Calu3 (cell line): Measurements from ENCODE around the gene LZTS2. TPM values are rescaled to one million over a fixed set of nuclear protein-coding genes. Genes with fewer than 3 reads are reported as not detected.

Experiments
- BruUV-seq: library from RNA; stranded (reverse); fragments of 400-500 nt; replicated peaks from 2 replicates; lab custom pipeline; 2021; lab: Mats Ljungman, UMichigan
- CTCF ChIA-PET: fragments of 300-600 bp; sonication (Branson Sonifier 250); formaldehyde crosslinking; loops from one replicate; lab custom pipeline; 2022; ENCODE audit warnings: antibody characterized with exemption; lab: Charles Lee
- DNase-seq: peaks from one replicate; pipeline ENCODE4 v3.0.0; 2022
- H3K27ac Mint-ChIP-seq: one replicate; pipeline ENCODE4 v1.8.0; 2022; ENCODE audit warnings: mixed read lengths; ENCODE audit not compliant: unreplicated experiment
- H3K27me3 Mint-ChIP-seq: one replicate; pipeline ENCODE4 v1.8.0; 2022; ENCODE audit warnings: mixed read lengths; ENCODE audit not compliant: unreplicated experiment
- H3K36me3 Mint-ChIP-seq: one replicate; pipeline ENCODE4 v1.8.0; 2022; ENCODE audit warnings: mild to moderate bottlenecking, moderate library complexity, mixed read lengths; ENCODE audit not compliant: insufficient read depth, unreplicated experiment
- H3K4me1 Mint-ChIP-seq: one replicate; pipeline ENCODE4 v1.8.0; 2022; ENCODE audit warnings: mild to moderate bottlenecking, low read depth, mixed read lengths; ENCODE audit not compliant: unreplicated experiment
- H3K4me3 Mint-ChIP-seq: one replicate; pipeline ENCODE4 v1.8.0; 2022; ENCODE audit warnings: mild to moderate bottlenecking, low read depth, moderate library complexity, mixed read lengths; ENCODE audit not compliant: unreplicated experiment
- H3K9me3 Mint-ChIP-seq: one replicate; pipeline ENCODE4 v1.8.0; 2022; ENCODE audit warnings: low read depth, mixed read lengths; ENCODE audit not compliant: unreplicated experiment
- intact Hi-C: fragments of 100-400 bp; cut with micrococcal nuclease; formaldehyde crosslinking; loops from one replicate; pipeline ENCODE4 v1.10.0; 2022; ENCODE audit not compliant: unreplicated experiment
- total RNA-seq: library from RNA; stranded (reverse); gene quantifications from 2 replicates; pipeline ENCODE4 v1.2.3, GENCODE V29; 2022
- TF ChIP-seq, protein P1 (sequence below): fragments of 200-600 bp; IDR thresholded peaks from one replicate; pipeline ENCODE4 v1.8.0; 2022; ENCODE audit warnings: antibody characterized with exemption; ENCODE audit not compliant: unreplicated experiment

LZTS2 gene
- total RNA-seq, 1 experiment from 2014 or later, result 23.7 TPM

DNA sequence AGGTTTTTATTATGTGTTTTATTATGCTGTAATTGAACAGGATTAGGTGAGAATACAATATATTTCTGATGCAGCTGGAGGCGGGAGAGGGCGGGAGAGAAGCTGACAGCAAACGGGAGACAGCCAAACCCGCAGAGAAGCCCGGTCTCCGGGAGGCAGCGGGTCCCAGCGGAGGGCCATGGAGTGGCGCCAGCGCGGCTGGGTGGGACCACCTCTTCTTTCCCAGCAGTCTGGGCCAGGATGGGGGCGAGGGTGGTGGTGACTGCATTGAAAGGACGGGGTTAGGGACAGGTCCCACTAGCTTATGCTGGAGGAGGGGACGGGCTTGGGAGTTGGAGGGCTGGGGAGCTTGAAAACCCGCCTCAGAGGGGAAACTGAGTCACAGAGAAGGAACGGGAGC, 47.7 kb downstream of the LZTS2 start:
- BruUV-seq, result no TSS peak
- intact Hi-C loops, result no loop called here
- no peak for DNase-seq
- Mint-ChIP-seq H3K36me3 (peaks cover 13% of the 10 kb centered on the region), H3K9me3 (no peaks in the 10 kb centered on the region), H3K4me1 (peaks cover 23% of the 10 kb centered on the region), H3K27me3 (peaks cover 38% of the 10 kb centered on the region), H3K4me3 (no peak overlapping the region), H3K27ac (no peak overlapping the region)
- CTCF ChIA-PET, result no interaction called here
- TF ChIP-seq, protein P1, sequence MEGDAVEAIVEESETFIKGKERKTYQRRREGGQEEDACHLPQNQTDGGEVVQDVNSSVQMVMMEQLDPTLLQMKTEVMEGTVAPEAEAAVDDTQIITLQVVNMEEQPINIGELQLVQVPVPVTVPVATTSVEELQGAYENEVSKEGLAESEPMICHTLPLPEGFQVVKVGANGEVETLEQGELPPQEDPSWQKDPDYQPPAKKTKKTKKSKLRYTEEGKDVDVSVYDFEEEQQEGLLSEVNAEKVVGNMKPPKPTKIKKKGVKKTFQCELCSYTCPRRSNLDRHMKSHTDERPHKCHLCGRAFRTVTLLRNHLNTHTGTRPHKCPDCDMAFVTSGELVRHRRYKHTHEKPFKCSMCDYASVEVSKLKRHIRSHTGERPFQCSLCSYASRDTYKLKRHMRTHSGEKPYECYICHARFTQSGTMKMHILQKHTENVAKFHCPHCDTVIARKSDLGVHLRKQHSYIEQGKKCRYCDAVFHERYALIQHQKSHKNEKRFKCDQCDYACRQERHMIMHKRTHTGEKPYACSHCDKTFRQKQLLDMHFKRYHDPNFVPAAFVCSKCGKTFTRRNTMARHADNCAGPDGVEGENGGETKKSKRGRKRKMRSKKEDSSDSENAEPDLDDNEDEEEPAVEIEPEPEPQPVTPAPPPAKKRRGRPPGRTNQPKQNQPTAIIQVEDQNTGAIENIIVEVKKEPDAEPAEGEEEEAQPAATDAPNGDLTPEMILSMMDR, result no peak

DNA sequence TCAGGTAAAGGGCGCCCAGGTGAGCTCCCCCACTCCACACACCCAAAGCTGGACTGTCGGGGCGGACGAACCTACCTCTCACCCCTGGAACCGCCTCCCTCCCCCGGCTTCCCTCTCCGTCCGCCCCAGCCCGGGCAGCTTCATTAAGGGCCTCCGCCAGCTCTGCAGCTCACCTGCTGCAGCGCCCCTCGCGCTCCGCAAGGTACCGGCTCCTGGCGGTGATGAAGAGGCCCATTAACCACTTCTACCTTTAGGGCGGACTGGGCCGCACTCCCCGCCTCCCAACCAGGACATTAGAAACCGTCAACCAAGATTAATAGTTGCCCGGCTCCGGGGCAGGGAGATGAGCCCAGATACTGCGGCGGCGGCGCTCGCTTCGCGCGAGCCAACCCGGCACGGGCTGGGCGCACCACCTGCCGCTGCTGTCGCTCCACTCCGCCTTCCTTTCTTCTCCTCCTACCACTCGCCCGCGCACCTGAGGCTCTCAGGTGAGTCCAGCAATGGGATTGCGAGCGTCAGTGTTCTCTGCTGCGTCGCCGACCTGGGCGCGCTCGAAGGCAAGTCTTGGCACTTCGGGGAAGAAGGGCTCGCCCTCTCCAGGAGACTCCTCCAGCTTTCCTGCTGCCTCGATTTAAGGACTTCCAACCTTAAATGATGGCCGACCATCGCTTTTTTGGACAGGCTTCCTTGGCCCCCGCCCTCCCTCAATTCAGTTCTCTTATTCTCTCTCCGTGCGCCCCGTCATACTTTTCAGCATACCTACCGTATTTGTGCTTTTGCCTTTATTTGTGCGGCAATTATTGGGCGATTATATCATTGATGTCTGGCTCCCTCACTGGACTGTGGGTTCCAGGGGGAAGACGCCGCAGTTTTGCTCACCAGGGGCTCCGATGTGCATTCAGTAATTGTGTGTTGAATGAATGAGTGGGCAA, 48.6 kb downstream of the LZTS2 start:
- H3K4me1 Mint-ChIP-seq, result peaks cover 13% of the 10 kb centered on the region
- TF ChIP-seq, protein P1, result no peak
- intact Hi-C loops, result no loop called here
- H3K27me3 Mint-ChIP-seq, result peaks cover 38% of the 10 kb centered on the region
- BruUV-seq, result no TSS peak
- peak overlapping the region; percentile 16 for H3K4me3 Mint-ChIP-seq
- no peaks in the 10 kb centered on the region for H3K9me3 Mint-ChIP-seq
- CTCF ChIA-PET, result no interaction called here
- no peak for DNase-seq
- H3K27ac Mint-ChIP-seq, result no peak overlapping the region
- peaks cover 4% of the 10 kb centered on the region for H3K36me3 Mint-ChIP-seq

DNA sequence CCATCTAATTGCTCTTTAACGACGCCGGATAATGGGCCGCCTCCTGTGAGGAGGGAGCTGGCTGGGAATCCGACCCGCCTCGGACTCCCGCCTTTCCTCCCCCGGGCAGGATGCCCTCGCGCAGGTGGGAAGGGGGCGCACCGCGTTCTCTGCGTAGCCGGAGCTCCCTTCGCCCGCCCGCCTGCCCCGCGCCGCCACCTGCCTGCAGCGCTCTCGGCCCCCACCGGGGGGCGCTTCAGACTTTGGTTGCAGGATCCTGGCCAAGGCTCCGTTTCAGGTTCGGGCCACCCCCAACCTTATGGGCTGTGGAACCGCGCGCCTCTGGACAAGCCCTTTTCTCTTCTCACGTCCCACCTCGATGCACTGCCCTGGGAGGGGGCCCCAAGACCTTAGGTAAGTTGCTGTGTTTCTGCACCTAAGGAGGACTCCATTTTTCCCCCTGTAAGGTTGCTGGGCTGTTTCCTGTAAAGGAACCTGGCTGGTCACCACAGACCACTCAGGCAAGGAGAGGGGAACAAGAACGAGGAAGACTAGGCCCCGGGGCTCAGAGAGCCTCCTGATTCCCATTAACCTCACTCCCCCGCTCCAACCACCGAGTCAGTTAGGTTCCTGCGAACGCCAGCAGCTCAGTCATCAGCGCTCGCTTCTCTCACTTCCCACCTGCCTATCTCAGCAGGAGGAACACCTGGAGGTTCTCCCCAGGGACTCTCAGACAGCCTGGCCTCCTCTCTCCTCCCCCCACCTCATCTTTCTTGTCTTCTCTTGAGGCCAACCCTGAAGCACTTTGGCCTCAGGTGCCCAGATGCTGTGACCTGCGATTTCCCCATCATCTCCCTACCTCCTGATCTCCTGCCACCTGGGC, 50.8 kb downstream of the LZTS2 start:
- TF ChIP-seq, protein P1, result peak; percentile 57
- no peaks in the 10 kb centered on the region for H3K36me3 Mint-ChIP-seq
- H3K27me3 Mint-ChIP-seq, result peaks cover 38% of the 10 kb centered on the region
- peak overlapping the region; percentile 31 for H3K4me3 Mint-ChIP-seq
- H3K4me1 Mint-ChIP-seq, result peaks cover 8% of the 10 kb centered on the region
- intact Hi-C loops, result no loop called here
- no peaks in the 10 kb centered on the region for H3K9me3 Mint-ChIP-seq
- CTCF ChIA-PET, result interaction anchor here (0.6 to 1.5 kb wide), 12 partner anchors 8 to 140 kb away, joined by 3 to 20 read pairs (median 4); no protein-coding TSS in a partner anchor
- no peak overlapping the region for H3K27ac Mint-ChIP-seq
- peak; percentile 83 for DNase-seq
- BruUV-seq, result no TSS peak

DNA sequence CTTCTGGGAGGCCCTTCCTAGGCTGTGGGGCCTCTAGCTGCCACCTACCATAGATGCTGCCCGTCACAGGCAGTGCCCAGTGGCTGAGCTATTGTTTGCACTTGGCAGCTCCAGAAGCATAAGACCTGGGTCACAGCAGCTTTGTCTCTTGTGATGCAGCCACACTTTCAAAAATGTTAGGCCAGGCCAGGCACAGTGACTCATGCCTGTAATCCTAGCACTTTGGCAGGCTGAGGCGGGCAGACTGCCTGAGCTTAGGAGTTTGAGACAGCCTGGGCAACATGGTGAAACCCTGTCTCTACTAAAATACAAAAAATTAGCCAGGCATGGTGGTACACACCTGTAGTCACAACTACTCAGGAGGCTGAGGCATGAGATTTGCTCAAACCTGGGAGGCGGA, 52.7 kb downstream of the LZTS2 start:
- TF ChIP-seq, protein P1, result no peak
- BruUV-seq, result no TSS peak
- no peak overlapping the region for H3K27ac Mint-ChIP-seq
- H3K4me1 Mint-ChIP-seq, result peaks cover 8% of the 10 kb centered on the region
- H3K4me3 Mint-ChIP-seq, result no peak overlapping the region
- no peaks in the 10 kb centered on the region for H3K9me3 Mint-ChIP-seq
- intact Hi-C loops, result no loop called here
- H3K36me3 Mint-ChIP-seq, result no peaks in the 10 kb centered on the region
- no peak for DNase-seq
- CTCF ChIA-PET, result interaction anchor here (1.3 to 1.8 kb wide), 3 partner anchors 9 to 15 kb away, joined by 3 to 7 read pairs (median 4); partner anchors contain the start of gene KAZALD1
- H3K27me3 Mint-ChIP-seq, result peaks cover 24% of the 10 kb centered on the region
